Endometrial microvascular endothelial cells (primary cell): Measurements from ENCODE around the gene HDAC10. TPM values are rescaled to one million over a fixed set of nuclear protein-coding genes. Genes with fewer than 3 reads are reported as not detected.

Experiments used
- in situ Hi-C: cut with HindIII; loops from 2 replicates; pipeline ENCODE4 v1.10.0; 2017; ENCODE audit warnings: low sequenced_read_pairs, low pct_unique_long_range_greater_than_20kb; ENCODE audit errors: inconsistent ontology term
- total RNA-seq: library from RNA; depleted of rRNA; stranded (reverse); fragments of >200 nt; gene quantifications from one replicate; pipeline ENCODE4 v1.2.3, GENCODE V29; 2015; ENCODE audit errors: inconsistent ontology term

Gene HDAC10
- total RNA-seq, 1 donor from 2014 or later, result 31.3 TPM

DNA sequence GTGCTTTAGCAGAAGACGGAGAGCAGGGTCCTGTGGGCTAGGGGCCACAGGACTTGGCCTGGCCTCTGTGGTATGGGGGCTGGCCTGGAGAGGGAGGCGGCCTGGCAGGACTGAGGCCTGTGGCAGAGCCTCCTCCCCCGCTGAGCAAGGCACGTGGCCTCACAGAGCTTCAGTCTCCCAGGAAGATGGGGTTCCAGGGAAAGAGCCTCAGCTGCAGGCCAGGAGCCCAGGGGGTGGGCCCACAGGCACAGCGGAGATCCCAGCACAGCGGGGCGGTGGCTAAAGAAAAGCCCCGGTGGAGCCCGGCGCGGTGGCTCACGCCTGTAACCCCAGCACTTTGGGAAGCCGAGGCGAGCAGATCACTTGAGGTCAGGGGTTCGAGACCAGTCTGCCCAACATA is 8.2 kb upstream of the HDAC10 start:
- in situ Hi-C loops, result no loop called here

DNA sequence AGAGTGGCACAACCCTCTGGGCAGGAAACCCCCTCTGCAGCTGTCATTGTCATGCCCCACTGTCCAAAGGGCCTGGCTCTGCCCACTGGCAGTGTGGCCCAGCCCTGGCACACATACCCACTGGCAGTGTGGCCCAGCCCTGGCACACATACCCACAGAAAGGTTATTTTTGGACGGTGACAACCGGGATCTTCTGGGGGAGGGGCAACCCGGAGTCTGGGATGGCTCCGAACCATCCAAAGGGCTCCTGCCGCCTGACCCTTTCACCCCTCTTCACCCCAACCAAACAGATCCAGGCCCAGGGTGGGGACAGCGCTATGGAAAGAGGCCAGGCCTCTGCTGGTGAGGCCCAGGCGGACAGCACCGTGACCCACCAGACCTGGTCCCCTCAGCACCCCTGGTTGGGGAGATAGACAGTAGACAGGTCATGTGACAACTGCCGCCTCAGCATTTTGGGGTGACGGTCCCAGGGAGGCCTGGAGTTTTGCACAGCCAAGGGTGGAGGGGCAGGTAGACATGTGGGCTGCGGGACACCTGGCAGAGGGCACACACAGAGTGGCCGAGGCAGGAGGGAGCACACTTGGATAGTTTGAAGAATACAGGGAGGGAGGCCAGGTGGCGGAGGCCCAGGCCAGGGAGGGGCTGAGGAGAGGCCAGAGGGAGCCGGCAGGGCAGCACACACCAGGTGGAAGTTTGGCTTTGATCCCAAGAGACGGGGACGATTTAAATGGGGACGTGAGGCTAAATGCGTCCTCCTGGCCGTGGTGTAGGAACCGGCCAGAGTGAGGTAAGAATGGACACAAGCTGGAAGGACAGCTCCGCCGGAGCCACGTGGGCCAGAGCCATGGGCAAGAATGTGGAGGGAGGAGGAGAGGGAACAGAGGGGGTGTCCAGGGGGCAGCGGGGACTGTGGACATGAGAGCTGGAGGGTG is 7.6 kb upstream of the HDAC10 start:
- in situ Hi-C loops, result no loop called here

DNA sequence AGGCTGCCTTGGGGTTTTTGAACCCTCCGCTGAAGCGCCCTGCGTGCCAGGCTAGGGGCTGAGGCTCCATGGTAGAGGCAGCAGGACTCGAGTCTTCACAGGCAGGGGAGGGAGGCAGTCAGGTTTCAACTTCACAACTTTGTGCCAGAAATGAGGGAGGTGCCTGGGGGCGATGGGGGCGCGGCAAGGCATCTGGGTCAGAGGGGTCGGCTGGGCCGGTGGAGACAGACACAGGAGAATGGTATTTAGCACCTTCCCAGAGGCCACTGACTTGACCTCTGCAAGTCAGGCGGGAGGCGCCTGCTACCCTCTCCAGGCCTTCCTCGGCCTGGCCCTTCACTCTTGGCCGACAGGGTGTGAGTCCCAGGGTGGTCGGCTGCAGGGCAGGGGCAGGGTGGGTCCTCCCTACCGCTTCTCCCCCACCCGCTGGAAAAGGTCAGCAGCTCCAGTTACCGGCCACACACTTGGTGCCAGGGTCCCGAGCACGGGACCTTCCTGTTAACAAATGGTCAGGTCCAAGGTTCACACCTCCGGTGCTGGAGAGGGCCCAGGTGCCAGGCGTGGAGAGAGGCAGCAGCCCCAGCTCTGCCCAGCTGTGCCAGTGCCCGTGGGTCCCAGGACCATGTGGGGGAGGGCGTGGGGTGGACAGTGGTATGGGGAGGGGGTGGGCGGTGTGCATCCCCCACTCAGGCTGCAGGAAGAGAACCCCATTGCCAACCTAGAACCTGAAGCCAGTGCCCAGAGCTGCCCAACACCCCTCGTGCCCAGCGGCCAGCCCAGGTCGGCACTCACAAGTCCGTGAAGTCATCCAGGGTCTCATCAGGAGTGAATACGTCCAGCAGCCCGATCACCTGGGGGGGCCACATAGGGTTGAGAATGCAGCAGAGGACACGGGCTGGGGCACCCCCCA is 6.6 kb upstream of the HDAC10 start:
- in situ Hi-C loops, result no loop called here

DNA sequence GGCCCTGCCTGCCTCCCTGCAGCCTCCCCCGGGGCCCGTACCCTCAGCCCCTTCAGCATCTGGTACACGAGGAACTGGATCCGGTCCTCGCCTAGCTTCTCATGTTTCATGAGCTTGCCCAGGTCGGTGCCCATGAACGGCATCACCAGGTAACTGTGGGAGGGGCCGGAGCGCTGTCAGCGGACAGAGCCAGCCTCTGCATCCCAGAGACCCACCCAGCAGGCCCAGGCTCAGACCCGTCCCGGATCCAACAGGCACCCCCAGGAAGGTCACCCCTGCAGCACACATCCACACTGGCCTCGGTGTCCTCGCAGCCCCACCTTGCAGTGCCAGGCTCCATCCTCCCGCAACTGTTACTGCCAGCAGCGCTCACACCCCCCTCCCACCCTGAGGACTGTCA is 6.0 kb upstream of the HDAC10 start:
- in situ Hi-C loops, result no loop called here

DNA sequence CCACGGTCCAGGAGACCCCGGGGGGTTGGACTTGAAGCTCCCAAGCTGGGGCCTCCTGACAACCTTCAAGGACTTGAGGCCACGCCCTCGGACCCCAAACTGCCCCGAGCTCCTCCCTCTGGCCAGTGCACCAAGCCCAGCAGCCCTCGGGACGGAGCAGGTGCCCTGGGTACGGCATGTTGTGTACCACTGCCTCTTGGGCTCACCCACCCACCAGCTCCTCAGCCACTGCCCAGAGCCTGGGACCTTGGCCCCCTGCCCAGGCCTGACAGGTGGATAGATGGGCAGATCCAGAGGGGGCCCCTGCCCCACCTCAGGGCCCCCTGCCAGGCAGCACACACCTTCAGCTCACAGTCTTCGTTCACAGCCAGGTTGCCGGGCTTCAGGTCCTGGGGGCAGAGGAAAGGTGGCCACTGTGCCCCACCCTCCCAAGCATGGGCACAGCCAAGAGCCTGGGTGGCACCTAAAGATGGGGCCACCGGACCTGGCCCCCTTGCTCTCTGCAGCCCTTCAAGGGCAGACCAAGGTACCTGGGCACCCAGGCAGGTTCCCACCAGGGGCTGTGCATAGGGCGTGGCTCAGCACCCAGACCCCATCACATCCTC is 5.3 kb upstream of the HDAC10 start:
- in situ Hi-C loops, result no loop called here

DNA sequence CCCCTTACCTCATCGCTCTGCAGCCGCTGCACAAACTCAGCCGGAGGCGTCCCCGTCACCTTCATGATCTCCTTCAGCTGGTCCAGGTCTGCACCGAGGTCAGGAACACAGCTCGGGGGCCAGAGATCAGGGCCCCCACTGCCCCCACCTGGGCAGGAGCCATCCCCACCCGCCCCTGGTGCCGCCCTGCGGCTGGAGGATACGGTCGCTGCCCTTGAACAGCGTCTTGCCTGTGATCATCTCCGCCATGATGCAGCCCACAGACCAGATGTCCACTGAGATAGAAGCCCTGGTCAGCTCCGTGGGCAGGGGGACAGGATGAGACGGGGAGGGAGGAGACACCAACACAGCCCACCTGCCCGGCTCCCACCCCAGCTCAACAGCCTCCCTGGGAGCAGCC is 4.5 kb upstream of the HDAC10 start:
- in situ Hi-C loops, result no loop called here

DNA sequence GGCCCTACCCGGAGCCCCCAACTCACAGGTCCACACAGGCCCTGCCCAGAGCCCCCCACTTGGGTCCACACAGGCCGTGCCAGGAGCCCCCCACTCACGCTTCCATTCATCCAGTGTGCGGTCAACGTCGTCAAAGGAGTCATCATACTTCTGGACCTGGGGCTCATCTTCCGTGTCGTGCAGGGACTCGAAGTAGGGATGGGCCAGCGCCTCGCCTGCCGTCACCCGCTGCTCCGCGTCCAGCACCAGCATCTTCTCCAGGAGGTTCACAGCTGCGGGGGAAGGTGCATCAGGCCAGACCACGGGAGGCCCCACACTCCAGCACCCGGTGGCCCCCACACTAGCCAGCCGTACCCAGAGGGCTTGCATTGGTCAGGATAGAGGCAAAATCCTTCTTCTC is 4.0 kb upstream of the HDAC10 start:
- in situ Hi-C loops, result no loop called here

DNA sequence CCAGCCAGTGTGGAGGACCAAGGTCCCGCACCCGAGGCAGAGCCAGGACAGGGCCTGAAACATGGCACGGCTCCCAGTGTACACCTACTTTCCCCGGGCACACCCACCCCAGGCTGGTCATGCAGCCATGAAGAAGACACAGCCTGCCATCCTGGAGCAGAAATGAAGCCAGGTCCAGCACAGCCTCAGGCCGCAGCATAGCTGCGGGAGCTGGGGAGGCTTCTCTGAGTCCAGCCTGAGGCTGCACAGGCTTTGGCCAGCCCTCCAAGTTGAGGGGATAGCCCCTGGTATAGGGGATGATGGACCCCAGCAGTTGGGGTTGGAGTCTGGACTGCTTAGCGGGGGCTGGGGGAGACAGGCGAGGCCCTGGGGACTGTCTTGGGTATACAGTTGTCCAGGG is 2.9 kb upstream of the HDAC10 start:
- in situ Hi-C loops, result no loop called here

DNA sequence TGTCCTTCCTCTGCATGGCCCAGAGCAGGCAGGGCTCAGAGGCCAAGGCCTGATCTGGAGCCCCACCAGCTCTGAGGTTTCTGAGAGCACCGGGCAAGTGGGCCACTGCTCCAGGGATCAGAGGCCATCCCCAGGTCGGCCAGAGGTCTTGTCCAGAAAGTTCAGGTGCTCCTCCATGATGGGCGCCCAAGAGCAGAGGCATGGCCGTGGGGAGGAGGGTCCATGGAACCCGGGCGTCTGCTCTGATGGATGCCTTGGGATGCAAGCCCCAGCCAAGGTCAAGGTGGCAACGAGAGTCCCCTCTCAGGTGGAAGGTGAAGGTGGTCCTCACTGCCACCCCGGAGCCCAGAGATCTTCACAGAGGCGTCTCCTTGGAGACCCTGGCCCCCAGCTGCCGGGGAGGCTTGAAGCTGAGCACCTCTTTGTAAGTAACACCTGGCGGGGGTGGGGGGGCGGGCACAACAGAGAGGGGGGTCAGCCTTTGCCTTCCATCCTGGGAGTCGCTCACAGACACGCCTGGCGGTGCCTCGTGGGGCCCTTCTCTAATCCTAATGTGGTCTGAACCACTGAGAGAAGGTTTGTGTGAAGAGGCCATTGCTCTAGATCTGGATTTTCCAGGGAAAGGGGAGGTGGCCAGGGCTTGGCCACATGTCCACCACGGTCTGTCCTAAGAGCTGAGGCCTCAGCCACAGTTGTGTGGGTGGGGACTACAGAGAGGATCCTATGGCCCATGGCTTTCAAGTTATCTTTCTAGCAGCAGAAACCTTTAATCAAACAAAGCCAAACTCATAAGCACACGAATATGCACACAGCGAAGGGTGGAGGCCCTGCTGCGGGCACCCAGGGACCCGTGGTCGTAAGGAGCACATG is 2.2 kb upstream of the HDAC10 start:
- in situ Hi-C loops, result no loop called here

DNA sequence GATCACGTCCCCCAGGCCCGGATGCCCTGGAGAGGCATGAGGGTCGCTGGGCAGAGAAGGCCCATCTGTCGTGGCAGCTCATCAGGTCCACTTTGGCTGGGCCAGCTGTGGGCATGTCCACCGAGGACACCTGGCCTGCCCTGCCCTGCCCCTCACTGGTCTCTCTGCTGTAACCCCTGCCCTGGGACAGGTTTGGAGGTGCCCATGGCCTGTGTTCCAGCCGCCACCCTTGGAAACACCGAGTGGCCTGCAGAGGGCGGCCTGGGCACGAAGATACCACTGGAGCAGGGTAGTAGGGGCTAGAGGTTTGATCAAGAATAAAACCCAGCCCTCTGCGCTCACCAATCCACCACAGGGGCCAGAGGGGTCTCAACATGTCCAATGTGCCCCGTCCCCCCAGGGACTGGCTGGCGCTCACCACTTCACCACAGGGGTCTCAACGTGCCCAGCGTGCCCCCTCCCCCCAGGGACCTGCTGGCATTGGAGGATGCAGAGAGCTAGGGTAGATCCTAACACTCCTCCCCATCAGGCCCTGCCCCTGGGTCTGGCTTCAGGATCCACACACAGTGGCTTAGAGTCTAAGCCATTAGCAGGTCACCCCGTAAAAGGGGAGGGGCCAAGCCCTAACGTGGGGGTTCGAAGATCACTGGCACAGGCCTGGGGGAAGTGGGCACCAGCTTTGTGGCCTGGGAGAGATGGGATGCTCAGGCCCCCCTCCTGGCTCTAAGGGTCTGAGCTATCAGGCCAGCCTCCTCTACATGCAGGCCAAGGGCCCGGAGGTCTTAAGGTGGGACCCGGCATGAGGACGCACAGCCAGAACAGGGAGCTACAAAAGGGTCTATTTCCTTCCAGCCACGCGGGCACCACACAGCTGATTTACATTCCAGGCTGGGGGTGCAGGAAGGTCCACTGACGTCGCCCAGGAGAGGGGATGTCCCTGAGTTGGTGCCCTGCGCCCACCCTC is 1.3 kb upstream of the HDAC10 start:
- in situ Hi-C loops, result no loop called here

DNA sequence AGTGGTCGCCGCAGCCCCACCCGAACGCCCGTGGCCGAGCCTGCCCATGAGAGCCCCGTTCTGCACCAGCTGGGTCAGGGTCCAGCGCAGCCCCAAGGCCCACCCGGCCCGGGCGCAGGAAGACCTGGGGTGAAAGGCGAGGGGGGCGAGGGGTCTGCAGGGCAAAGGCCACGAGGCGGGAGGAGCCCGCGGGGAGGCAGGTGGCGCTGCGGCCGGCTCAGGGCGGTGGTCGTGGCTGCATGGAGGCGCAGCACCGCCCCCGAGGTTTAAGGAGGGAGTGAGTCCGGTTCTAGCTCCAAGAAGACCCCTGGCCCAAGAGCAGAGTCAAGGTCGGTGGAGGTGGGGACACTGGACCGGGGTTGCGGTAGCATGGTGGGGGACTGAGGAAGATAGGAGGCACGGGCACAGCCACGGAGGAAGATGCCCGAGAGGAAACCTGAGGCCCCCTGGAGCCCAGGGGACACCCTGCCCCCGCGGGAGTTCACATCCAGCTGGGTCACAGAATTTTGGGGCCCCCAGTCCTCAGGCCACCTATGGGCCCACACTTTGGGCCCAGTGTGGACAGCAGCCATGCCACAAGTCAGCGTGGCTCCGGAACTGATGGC is 514 bp upstream of the HDAC10 start:
- in situ Hi-C loops, result no loop called here

DNA sequence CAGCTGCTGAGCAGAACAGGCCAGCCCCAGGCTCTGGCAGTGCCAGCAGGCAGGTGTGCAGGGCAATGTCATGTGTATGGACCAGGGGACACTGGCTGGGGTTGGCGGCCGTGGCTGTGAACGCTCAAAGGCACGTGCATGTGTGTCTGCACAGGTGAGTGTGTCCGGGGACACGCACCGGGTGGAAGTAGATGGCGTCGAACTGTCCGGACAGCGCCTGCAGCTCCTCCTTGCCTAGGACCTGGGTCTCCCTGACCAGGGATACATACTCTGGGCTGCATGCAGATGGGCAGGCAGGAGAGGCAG is 863 bp downstream of the HDAC10 start:
- in situ Hi-C loops, result no loop called here

DNA sequence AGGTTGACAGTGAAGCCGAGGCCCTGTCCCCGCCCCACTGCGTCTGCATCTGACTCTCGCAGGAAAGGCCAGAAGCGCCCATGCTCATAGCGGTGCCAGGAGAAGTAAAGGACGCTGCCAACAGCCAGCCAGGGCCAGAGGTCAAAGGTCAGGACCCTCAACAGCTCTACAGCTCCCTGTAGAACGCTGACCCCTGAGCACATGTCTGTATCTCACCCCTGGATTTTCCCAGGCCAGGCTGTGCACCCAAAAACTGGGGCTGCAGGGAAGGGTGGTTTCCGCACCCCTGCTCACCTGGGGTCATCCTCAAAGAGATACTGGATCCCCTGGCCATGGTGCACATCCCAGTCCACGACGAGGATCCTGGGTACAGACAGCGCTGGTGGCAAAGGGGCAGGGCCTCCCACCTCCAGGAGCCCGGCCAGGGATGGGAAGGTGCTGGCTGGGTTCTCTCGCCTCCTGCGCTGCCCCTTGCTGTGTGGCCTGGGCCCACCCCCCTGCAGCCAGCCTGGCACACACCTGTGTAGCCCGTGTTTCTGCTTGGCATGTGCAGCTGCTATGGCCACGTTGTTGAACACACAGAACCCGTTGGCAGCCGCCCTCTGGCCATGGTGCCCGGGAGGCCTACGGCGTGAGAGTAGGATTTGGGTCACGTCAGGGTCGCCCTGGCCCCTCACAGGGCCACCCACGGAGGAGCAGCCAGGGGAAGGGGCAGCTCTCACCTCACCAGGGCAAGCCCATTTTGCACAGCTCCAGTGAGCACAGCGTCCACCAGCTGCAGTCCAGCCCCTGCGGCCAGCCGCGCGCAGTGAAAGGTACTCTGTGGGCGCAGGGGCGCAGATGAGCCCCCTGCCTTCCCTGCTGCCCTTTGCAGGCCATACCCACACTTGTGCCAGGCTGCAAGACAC is 1.5 kb downstream of the HDAC10 start:
- in situ Hi-C loops, result no loop called here

DNA sequence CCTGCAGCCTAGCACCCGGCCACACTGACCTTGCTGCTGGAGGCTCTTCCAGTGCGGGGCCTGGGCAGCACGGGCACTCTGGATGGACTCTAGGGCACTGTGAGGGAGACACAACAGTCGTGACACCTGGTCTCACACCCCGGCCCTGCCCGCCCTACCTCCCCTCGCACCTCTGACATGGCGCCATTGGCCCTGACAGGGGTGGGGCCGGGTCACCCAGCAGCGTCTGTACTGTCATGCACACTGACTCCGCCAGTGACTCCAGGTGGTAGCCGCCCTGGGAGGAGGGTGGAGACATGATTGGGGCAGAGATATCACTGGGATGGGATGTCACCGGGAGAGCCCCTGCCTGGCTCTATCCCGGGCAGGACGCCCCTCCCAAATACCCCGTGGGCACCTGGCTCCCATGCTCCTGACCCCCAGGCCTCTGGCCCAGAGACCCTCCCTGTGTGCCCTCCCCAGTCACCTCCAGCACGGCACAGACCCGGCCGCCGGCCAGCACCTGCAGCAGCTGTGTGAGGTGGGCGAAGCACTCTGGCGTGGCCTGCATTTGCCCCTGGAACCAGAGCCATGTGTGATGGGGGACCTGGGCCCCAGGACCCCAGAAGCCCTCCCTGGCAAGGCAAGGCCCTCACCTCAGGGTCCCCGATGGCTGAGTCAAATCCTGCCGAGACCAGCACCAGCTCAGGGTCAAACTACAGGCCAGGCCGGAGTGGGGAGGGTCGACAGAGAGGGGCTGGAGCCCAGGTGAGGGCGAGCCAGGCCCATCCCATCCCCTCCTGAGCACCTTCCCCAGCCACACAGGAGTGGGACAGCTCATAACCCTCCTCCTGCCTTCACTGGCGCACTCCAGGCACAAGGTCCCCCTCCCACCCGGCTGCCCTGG is 2.6 kb downstream of the HDAC10 start:
- in situ Hi-C loops, result no loop called here

DNA sequence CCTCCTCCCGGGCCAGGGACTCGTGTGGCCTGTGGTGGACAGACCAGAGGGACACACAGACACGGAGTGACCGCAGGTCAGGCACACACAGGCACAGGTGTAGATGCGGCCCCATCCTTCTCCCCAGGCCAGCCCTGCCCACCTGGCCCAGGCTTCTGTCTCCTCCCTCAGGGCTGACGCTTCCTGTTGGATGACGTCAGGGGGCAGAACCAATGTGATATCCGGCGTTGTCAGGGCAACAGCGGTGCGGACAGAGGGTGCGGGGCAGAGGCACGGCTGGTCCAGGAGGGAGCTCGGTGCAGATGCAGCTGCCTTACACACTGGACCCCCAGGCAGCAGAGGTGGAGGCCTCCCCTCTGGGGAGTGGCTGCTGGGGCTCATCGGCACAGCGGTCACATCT is 3.3 kb downstream of the HDAC10 start:
- in situ Hi-C loops, result no loop called here
